ENCODE measurements around the gene ZNF280A.

ZNF280A gene, protein sequence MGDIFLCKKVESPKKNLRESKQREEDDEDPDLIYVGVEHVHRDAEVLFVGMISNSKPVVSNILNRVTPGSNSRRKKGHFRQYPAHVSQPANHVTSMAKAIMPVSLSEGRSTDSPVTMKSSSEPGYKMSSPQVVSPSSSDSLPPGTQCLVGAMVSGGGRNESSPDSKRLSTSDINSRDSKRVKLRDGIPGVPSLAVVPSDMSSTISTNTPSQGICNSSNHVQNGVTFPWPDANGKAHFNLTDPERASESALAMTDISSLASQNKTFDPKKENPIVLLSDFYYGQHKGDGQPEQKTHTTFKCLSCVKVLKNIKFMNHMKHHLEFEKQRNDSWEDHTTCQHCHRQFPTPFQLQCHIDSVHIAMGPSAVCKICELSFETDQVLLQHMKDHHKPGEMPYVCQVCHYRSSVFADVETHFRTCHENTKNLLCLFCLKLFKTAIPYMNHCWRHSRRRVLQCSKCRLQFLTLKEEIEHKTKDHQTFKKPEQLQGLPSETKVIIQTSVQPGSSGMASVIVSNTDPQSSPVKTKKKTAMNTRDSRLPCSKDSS

DNA sequence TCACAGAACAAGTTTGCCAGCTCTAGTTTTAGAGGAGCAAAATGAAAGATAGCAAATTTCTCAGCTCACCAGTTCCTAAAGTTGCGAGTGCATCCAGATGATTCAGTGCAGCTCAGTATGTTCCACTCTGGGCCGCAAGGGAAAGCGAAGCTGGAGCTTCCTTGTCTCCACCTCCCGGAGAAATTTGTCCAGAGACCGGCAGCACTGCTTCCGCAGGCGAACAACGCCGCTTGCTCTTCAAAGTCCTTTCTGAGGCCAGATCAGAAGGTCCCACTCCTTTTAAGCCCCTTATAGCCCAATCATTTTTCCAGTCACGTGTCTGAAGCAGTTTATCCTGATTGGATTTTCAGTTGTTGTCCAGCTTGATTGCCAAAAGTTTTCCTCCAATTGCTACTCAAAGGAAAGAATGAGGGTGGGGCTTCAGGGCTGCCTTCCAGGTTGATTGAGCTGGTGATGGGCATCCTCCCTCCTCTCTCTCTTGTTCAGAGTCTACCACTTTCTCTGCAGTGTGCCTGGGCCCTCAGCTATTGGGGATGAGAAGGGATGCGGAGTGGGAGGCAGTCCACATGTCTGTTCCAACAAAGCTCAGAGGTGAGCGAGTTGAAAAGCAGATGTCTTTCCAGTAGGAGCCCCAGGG is at the start of gene ZNF280A:
Gene ZNF280A (minus strand): TSS at position 251 of the 637 bp plus-strand sequence. CDS start 4,640 bp downstream, outside the sequence.
- no peak for DNase-seq

DNA sequence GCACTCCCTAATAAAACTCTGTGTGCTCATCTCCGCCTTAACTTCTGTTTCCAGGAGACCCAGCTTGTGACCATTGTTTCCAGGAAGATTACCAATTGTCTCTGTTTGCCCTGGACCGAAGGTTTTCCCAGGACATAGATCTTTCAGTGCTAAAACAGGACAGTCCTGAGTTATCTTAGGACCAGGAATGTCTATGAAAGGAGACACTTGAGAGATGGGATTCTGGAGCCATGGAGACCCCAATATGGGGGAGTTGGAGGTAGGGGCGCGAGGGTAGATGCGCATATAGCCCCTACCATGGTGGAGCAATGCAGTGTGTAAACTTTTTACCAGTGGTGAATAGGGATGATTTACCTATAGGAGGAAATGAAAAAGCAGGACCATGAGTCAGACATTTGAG is 49.1 kb upstream of the ZNF280A start:
- DNase-seq: no peak

DNA sequence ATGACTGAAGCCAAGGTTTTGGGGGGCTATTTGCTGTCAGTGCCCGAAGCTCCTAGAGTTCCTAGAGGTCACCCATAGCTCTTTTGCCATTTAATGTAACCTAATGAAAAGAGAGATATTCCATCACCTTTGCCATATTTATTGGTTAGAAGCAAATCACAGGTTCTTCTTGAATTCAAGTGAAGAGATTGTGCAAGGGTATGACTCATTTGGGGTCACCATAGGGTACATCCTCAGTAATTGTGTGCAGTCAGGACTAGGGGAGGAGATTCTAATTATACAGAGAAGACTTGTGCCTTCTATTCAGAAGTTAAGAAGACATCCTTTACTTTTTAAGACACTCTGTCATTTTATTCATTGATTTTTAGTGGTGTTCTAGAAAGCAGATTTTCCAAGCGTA is 45.9 kb upstream of the ZNF280A start:
- DNase-seq: peak; percentile 37

DNA sequence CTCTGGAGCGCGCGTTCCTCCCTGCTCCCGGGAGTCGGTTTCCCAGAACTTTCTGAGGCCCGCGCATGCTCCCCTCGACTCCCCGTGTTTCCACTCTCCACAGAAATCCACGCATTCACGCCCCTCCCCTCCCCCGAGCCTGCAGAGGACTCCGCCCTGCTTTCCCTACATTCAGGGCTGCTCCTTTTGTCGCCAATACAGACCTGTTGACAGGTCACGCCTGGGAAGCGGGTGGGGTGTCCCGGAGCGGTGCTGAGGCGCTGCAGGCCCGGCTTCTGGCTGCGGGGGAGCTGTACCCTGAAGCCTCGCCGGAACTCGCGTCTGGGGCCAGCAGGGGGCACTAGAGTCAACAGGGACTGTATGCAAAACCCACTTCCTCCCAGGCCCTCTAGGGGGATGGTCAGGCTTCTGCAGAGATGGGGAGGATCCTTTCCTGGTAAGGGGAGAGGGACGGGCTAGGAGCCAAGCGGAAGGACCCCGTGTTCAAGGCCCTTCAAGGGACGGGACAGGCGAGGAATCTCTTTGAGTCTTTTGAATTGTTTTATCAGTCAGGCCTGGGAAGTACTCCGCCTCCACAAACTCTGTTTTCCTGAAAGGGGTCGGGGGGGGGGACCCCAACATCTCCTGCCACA is 39.0 kb upstream of the ZNF280A start, which contains the start of gene PRAME:
Gene PRAME (minus strand): TSS at position 294 of the 632 bp plus-strand sequence. CDS start 2,433 bp downstream, outside the sequence.
- DNase-seq: peak; percentile 79

DNA sequence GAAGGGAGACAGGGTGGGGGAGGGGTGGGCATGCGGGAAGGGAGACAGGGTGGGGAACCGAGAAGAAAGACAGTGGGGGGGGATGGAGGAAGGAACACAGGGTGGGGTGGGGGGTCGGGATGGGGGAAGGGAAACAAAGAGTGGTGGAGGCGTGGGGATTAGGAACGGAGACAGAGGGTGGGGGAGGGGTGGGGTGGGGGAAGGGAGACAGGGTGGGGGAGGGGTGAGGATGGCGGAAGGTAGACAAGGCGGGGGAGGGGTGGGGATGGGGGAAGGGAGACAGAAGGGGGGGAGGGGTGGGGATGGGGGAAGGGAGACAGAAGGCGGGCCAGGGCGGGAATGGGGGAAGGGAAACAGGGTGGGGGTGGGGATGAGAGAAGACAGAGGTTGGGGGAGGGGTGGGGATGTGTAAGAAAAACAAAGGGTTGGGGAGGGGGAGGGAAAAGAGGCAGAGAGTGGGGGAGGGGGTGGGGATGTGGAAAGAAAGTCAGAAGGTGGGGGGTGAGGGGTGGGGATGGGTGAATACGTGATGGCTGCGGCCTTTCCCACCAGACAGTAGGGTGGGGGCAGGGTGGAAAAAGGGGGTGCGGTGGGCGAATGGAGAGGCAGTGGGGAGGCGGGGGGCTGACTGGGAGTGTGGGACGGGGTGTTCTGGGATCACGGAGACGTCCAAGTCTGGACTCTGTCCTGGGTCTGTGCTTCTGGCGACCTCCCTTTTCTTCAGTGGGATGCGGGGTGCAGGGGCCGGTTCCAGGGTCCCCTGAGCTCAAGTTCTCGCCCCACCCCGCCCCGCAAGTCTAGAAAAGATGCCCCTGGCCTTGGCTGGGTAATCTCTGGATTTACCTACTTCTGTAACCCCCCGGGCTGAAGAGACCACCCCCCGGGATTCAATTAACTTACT is 38.3 kb upstream of the ZNF280A start:
- no peak for DNase-seq

DNA sequence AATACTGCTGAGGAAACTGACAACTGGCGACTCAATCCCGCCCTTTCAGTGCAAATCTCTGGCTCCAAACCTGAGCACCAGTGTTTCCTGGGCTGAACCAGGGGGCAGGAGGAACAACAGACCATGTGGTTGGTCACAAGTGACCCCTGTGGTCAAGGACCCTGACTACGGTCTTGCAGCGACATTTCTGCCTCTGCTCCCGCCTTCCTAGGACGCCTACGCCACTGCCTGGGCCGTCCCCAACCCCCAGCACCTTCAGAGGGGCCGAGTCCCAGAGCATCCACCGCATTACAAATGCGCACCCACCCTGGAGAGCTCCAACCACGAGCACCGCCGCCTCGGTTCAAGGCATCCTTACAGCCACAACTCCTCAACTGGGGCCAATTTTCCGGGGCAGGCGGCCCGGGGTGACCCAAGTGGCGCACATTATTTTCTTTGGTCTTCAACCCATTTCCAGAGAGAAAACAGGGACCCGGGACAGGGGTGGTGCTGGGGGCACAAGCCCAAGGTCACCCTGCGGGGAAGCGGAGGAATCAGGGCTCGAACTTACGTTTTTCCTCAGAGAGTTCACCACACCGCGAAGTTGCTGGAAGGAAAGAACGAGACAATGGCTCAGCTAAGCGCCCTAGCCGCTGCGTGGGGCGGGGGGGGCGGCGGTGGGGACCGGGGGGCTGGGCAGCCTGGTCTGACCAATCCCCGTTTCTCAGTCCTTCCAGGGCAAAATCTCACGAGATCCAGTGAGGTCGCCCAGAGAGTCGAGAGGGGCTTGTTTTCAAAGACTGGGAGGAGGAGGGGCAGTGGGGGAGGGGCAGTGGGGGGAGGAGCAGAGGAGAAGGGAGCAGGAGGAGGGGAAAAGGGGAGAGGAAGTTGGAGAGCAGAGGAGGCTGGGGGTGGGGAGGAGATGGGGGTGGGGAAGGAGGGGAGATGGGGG is 37.2 kb upstream of the ZNF280A start:
- no peak for DNase-seq

DNA sequence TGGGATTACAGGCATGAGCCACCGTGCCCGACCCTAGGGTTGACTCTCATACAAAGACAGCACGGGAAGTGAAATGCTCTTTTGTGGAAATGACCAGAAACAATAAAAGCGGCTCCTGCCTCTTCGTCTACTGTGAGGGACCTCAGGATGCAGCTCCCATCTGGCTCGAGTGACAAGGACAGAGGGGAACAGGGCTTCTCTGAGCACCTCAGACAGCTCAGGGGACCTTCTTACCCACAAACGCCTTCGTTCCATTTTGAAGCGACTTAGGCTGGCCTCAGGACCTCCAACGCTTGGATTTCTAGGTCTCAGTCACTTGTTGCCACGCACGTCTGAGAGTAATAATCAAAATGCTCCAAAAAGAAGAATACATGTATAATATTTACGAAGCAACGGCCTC is 36.5 kb upstream of the ZNF280A start:
- no peak for DNase-seq

DNA sequence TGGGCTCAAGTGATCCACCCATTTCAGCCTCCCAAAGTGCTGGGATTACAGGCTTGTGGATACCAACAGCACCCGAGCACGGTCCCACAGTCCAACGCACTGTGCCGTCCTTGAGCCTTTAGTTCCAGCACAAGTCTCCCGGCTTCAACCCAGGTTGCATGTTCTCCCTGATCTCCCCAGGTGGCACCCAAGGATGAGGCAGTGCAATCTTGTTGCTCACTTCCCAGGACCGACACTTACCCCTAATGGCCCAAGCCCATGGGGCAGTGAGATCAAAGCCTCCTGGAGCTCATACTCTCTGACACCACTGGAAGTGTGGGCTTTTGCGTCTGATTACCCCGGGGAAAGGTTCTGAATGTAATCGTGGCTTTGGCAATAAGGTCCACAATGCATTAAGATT is 35.5 kb upstream of the ZNF280A start:
- no peak for DNase-seq

DNA sequence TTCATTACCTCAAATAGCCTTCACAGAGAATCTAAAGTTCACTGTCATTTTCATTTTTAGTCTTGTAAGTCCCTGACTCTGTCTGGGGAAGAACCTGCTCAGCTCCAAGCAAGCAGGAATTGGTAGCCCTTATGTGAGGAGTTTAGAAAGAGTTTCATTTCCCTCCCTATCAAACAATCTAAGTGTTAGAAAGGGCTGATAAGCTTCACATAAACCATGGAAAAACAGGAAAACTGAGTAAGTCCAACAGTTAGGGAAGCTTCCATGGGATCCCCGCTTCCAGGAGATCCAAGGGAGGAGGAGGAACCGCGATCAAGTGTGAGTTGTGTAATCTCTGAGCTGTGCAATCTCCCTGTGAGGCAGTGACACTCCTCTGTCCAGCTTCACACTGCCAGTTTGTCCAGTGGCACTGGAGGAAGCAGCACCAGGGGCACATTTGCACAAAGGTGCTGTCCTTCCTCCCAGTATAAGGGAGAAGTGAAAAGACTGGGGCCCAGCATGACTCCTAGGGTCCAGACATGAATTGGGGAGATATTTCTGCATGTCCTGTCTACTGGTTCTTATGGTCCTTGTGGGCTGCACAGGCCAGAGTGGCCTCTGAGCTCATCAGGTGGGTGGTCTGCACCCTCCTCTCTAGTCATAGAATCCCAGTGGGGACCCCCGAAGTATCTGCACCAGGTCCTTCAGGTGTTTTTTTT is 34.7 kb upstream of the ZNF280A start:
- DNase-seq: peak; percentile 46

DNA sequence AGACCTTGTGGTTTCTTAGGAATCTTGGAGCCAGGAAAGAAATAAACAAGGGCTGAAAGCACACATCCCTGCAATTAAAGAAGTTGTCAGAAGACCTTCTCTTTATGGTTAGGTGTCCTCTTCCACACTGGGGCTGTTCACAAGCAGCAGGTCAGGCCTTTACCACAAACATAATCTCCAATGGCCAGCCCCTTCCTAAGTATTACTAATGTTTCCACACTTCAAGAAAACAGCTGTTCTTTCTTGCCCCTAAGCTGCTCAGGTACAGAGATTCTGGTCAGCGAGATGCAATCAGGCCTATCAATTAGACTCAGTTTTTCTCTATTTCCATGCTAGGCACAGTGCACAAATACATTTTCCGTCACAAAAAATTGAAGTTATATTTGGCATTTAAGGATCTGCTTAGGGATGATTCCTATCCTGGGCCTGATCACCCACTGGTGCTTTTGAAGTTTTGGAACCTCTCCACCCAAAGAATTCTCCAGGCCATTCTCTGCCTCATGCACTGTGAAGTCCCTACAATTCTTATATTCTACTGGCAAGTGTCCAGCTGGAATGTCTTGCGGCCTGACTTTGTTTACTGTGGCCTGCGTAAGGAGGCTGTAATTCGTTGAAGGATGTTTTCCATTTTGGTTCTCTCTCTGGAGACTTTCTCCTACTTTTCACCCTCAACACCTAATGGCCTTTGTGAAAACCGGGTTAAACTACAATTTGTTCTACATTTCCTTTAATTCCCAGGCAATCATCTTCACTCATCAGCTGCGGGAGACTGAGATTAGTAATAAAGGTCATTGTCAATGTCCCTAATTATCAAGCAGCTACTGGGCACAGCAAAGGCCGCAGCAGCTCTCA is 33.9 kb upstream of the ZNF280A start:
- DNase-seq: no peak

DNA sequence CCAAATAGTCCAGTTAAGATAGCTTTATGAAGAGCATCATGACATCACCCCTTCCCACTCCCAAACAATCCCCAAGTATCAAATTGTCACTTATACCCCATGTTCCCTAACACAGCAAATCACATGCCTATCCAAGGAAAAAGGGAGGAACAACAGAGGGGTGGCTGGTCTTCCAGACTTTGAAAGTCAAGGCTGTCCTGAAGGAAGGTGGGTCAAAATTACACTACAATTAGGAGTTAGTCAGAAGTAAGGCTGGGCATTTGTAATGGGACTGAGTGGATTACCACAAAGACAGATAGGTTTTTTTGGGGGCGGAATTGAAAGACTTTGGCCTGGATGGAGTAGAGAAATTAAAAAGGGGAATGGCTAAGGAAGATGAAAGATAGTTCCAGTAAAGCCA is 33.1 kb upstream of the ZNF280A start:
- no peak for DNase-seq

DNA sequence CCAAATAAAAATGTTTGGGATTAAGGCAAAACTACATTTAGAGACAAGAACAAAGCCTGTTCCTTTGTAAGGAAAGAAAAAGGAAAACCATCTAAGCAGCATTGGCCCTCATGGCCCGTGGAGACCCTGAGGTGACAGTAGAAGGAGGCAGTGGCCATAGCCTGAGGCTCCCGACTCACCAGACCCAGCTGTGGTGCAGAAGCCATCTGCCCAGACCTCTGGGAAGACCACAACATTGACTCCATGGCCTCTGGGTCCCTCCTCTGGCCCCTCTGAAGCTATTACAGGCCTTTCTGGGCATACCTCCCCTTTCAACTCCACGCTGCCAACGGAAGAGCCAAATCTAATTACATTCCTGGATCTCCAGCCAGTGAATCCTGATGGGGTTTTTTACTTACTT is 32.6 kb upstream of the ZNF280A start:
- DNase-seq: no peak

DNA sequence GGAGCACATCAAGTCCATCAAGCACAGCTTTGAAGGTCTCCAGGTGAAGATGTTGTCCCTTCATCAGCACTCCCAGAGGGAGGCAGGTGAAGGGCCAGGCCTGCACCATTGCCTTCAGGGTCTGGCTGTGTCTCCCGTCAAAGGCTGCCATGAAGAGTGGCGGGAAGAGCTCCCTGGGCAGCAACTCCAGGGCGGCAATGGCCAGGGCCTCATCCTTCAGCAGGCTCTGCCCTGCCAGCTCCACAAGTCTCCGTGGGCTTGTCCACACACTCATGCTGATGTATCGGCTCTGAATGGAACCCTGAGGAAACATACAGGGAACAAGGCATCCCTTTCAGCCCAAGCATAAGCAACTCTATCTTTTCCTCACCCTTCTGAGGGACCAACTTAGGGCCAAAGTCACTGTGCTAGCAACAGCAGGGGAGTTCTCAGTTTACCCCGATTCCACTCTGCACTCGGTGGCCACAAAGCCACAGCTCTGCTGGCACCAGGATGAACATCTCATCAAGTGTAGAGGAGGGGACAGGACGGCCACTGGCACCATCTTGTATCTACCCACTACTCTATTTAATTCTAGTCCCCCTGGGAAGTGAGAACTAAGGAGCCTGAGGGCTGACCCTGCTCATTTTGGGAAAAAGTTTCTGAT is 30.8 kb upstream of the ZNF280A start:
- no peak for DNase-seq

DNA sequence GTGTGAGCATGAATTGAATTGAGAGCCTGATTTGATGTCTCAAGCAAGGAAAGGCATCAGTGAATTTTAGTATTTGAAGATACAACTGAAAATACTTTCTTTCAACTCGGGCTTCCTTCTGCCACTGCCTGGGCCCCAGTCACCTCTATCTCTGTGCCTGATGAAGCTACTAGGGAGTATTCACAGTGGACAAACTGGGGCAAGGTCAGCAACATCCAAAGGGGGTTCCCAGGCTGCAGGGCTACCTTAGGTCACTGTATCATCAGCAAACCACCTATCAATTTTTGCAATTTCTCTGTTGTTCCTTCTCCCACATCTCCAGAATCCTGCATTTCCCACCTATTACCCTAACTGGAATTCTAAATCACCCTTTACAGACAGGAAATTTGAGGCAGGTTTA is 28.8 kb upstream of the ZNF280A start:
- no peak for DNase-seq

DNA sequence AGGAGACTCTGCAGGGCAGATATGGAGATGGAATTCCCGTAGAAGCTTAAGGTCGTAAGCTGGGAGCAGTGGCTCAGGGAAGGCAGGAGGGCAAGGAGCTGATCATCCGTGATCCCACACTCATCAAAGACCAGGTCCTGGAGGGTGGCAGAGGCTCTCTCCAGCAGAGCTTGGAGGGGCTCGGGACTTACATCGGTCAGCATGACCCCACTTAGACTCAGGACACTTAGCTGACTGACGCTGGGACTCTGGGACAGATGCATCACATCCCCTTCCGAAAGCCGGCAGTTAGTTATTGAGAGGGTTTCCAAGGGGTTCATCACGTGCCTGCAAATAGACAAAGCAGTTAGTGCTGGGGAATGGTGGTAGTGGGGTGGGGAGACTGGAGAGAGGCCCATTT is 28.2 kb upstream of the ZNF280A start:
- DNase-seq: peak; percentile 2

DNA sequence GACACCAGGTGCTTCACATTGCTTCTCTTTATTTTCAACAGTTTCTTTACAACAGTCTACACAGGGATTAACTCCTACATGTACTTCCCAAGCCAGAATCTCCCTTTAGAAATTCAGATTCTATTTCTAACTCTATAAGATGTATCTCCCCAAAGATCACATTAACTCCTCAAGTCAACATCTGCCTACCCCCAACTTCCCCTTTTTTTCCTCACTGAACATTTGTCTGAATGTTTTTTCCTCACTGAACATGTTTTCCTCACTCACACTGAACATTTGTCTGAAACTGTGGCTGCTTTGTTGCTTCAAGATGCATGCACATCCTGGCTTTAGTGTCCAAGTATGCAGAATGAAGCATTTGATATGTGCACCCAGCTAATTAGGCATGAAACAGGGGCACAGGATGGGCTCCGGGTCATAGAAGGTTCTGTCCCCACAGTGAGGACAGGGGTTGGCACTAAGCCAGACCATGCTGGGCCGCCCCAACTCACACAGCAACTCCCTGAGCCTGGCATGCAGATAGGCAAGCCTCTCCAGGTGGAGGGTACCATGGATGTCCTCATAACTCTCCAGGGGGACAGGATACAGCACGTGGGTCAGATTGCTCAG is 27.7 kb upstream of the ZNF280A start:
- peak; percentile 3 for DNase-seq

DNA sequence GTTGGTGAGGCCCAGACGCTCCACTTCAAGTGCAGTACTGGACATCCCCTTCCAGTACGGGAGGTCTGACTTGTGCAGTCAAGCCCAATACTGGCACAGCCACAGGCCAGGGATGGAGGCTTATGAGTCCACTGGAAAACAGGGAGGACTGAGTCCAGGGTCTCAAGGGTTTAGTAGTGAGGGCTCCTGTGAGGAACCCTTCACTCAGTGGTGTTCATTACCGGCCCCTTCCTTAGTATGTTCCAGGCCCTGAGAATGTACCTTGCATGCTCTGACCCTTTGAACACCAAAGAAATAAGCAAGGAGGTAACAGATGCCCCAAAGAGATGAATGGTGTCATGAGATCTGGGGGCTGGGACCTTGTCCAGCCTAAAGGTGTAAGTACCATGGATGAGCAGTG is 27.2 kb upstream of the ZNF280A start:
- DNase-seq: no peak

DNA sequence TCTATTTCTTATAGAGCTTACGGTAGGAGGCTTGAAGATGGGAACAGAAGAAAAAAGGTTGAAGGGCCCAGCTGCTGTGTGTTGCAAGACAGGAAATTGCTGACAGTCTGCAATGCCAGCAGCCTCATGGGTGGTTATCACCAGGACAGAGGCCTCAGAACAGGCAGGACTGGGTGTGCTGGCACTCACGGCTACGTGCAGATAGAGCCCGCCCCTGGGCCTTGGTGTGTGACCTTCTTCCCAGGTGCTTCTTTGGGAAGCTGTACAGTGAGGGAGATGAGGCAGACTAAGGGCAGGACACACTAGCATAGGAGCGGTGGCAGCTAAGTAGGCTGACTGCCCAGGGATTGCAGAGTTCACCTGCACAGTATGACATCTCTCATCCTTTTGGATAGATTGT is 26.4 kb upstream of the ZNF280A start:
- DNase-seq: peak; percentile 42

DNA sequence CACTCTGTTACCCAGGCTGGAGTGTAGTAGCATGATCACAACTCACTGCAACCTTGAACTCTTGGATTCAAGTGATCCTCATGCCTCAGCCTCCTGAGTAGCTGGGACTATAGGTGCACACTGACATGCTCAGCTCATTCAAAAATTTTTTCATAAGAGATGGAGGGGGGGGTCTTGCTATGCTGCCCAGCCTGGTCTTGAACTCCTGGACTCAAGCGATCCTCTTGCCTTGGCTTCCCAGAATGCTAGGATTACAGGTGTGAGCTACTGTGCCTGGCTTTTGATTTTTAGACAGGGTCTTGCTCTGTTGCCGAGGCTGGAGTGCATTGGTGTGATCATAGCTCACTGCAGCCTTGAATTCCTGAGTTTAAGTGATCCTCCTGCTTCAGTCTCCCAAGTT is 25.0 kb upstream of the ZNF280A start:
- no peak for DNase-seq
